ENCODE results near the gene ACOXL. TPM values are rescaled to one million over a fixed set of nuclear protein-coding genes. Genes with fewer than 3 reads are reported as not detected.

ACOXL gene
- total RNA-seq, 4 donors from 2014 or later: not detected

- Histone ChIP-seq H3K36me3 (no peaks in the 10 kb centered on the region), H3K9me3 (no peaks in the 10 kb centered on the region), H3K4me1 (peaks cover 0 to 7% (median 0%) of the 10 kb centered on the region in 3 donors), H3K27ac (no peak overlapping the region), H3K27me3 (peaks cover 0 to 22% (median 0%) of the 10 kb centered on the region in 4 donors), H3K4me3 (no peak overlapping the region)
- TF ChIP-seq CTCF (IDR thresholded peaks at IDR 0.05): no peak
- TF ChIP-seq POLR2A (IDR thresholded peaks at IDR 0.05): no peak
- 37 to 48% methylated on average over 4 of the region's 4 CpGs for WGBS, 2 donors
- no peak for DNase-seq
- intact Hi-C loops (cut with DNase I): no loop called here
These were observed 14.6 kb upstream of the ACOXL start for GRCh38 chr2:110717734-110718133.

GRCh38 chr2:110718382-110718781 lies 14.0 kb upstream of the ACOXL start:
- H3K4me1 ChIP-seq: peaks cover 0 to 7% (median 0%) of the 10 kb centered on the region in 3 donors
- no peak for DNase-seq
- H3K27me3 ChIP-seq: peaks cover 0 to 20% (median 0%) of the 10 kb centered on the region in 4 donors
- TF ChIP-seq POLR2A (IDR thresholded peaks at IDR 0.05) (no peak), CTCF (IDR thresholded peaks at IDR 0.05) (no peak)
- no peak overlapping the region for H3K27ac ChIP-seq
- H3K36me3 ChIP-seq: no peaks in the 10 kb centered on the region
- no peak overlapping the region for H3K4me3 ChIP-seq
- WGBS, 2 donors: 69 to 82% methylated on average over 2 of the region's 2 CpGs
- intact Hi-C loops (cut with DNase I): no loop called here
- H3K9me3 ChIP-seq: no peaks in the 10 kb centered on the region

GRCh38 chr2:110718990-110719389 lies 13.4 kb upstream of the ACOXL start:
- Histone ChIP-seq H3K4me1 (peaks cover 0 to 7% (median 0%) of the 10 kb centered on the region in 3 donors), H3K27me3 (peaks cover 0 to 20% (median 0%) of the 10 kb centered on the region in 4 donors), H3K4me3 (no peak overlapping the region), H3K36me3 (no peaks in the 10 kb centered on the region), H3K9me3 (no peaks in the 10 kb centered on the region), H3K27ac (no peak overlapping the region)
- WGBS, 2 donors: 39 to 54% methylated on average over 2 of the region's 2 CpGs
- intact Hi-C loops (cut with DNase I): no loop called here
- DNase-seq: no peak
- TF ChIP-seq POLR2A (IDR thresholded peaks at IDR 0.05): no peak
- TF ChIP-seq CTCF (IDR thresholded peaks at IDR 0.05): no peak

GRCh38 chr2:110720547-110720946 lies 11.8 kb upstream of the ACOXL start:
- DNase-seq: no peak
- Histone ChIP-seq H3K27ac (no peak overlapping the region), H3K9me3 (no peaks in the 10 kb centered on the region), H3K4me1 (peaks cover 0 to 7% (median 0%) of the 10 kb centered on the region in 3 donors), H3K27me3 (peaks cover 0 to 18% (median 0%) of the 10 kb centered on the region in 4 donors), H3K4me3 (no peak overlapping the region), H3K36me3 (no peaks in the 10 kb centered on the region)
- intact Hi-C loops (cut with DNase I): no loop called here
- TF ChIP-seq CTCF (IDR thresholded peaks at IDR 0.05) (no peak), POLR2A (IDR thresholded peaks at IDR 0.05) (no peak)
- WGBS, 2 donors: 79 to 86% methylated on average over 5 of the region's 5 CpGs

- Histone ChIP-seq H3K4me1 (no peaks in the 10 kb centered on the region), H3K4me3 (no peak overlapping the region), H3K27me3 (peaks cover 0 to 22% (median 0%) of the 10 kb centered on the region in 4 donors), H3K27ac (no peak overlapping the region), H3K9me3 (no peaks in the 10 kb centered on the region), H3K36me3 (no peaks in the 10 kb centered on the region)
- DNase-seq: no peak
- intact Hi-C loops (cut with DNase I): no loop called here
- WGBS, 2 donors: 66 to 68% methylated on average over 2 of the region's 2 CpGs
- TF ChIP-seq CTCF (IDR thresholded peaks at IDR 0.05) (no peak), POLR2A (IDR thresholded peaks at IDR 0.05) (no peak)
These were observed 7.6 kb upstream of the ACOXL start for GRCh38 chr2:110724820-110725219.

All from esophagus squamous epithelium (tissue), 5 donors.